K562 (cell line): Measurements from ENCODE around the gene PBX4. TPM values are rescaled to one million over a fixed set of nuclear protein-coding genes. Genes with fewer than 3 reads are reported as not detected.

Experiments
- ATAC-seq: fragments of 200-7000 bp; cut with Tn5 transposase; 3 replicates; pipeline ENCODE4 v1.9.1; 2020; ENCODE audit warnings: moderate library complexity
- BruUV-seq: library from RNA; stranded (reverse); fragments of 400-500 nt; replicated peaks from 2 replicates; lab custom pipeline; 2021; lab: Mats Ljungman, UMichigan
- CTCF ChIA-PET: fragments of 300-600 bp; formaldehyde crosslinking; extraction: SDS; loops from one replicate; lab custom pipeline; 2021; ENCODE audit warnings: low intra/inter-chr PET ratio; lab: Yijun Ruan, JAX
- POLR2A ChIA-PET: fragments of 300-600, 350-650 bp; sonication (Branson Sonifier 250); formaldehyde crosslinking; extraction: SDS; loops from one replicate; lab custom pipeline; 2021; ENCODE audit warnings: antibody characterized with exemption, inconsistent platforms; lab: Yijun Ruan, JAX
- DNase-seq, 4 experiments: peaks; one replicate each; pipeline versions ENCODE4 v3.0.0 to v3.0.0-alpha.2; 2011 to 2018; ENCODE audit warnings: low spot score in 3 of 4, mixed read lengths in 3 of 4; ENCODE audit errors: extremely low read depth in 1 of 4
- FAIRE-seq: peaks from 2 replicates; lab custom pipeline; 2011; peaks lifted over from hg19 to GRCh38; lab: Jason Lieb, UNC
- H2AFZ ChIP-seq: 2 replicates; pipeline ENCODE4 v1.6.0; 2011; ENCODE audit warnings: low read depth, low read length, control low read depth, inconsistent platforms
- H3K27ac ChIP-seq: fragments of 200-600 bp; 3 replicates; pipeline ENCODE4 v1.8.0; 2011; ENCODE audit warnings: low read depth, mild to moderate bottlenecking, control low read depth, inconsistent platforms, low read length, moderate library complexity, mixed read lengths; ENCODE audit errors: extremely low read depth
- H3K27me3 ChIP-seq, 2 experiments: fragments of 300-600 bp in 1 of 2; 2 replicates in 1 of 2; 3 replicates in 1 of 2; pipeline versions ENCODE4 v1.6.0 to v1.8.0; 2011; ENCODE audit warnings: inconsistent platforms in 2 of 2, low read length in 2 of 2, mild to moderate bottlenecking in 1 of 2, mixed read lengths in 1 of 2, moderate library complexity in 1 of 2; ENCODE audit not compliant: control insufficient read depth in 2 of 2, insufficient read depth in 2 of 2
- H3K36me3 ChIP-seq: fragments of 300-600 bp; 3 replicates; pipeline ENCODE4 v1.8.0; 2011; ENCODE audit warnings: mild to moderate bottlenecking, low read length, inconsistent platforms; ENCODE audit not compliant: control insufficient read depth, insufficient read depth
- H3K4me1 ChIP-seq, 2 experiments: fragments of 200-600 bp in 1 of 2; replicated peaks in 1 of 2; 2 replicates in 1 of 2; 3 replicates in 1 of 2; pipeline versions ENCODE4 v1.5.1 to v1.8.0; 2011; ENCODE audit warnings: inconsistent platforms in 2 of 2, low read length in 2 of 2, mild to moderate bottlenecking in 1 of 2, mixed read lengths in 1 of 2, moderate library complexity in 1 of 2; ENCODE audit not compliant: control insufficient read depth in 2 of 2, insufficient read depth in 2 of 2
- H3K4me2 ChIP-seq: 2 replicates; pipeline ENCODE4 v1.6.1; 2011; ENCODE audit warnings: low read length, control low read depth, inconsistent platforms, mixed read lengths; ENCODE audit not compliant: insufficient read depth
- H3K4me3 ChIP-seq: fragments of 200-600 bp; sonication (generic), shearing (Covaris generic); 2 replicates; pipeline ENCODE4 v1.5.1; 2016; ENCODE audit warnings: control low read depth, inconsistent platforms
- H3K79me2 ChIP-seq: fragments of 200-600 bp; 3 replicates; pipeline ENCODE4 v1.8.0; 2011; ENCODE audit warnings: low read length, inconsistent platforms; ENCODE audit not compliant: control insufficient read depth, insufficient read depth
- H3K9ac ChIP-seq, 2 experiments: 2 replicates each; pipeline versions ENCODE4 v1.6.0 to v1.6.1; 2011; ENCODE audit warnings: low read depth in 2 of 2, low read length in 2 of 2, control low read depth in 1 of 2, inconsistent platforms in 1 of 2, mild to moderate bottlenecking in 1 of 2, mixed read lengths in 1 of 2; ENCODE audit not compliant: insufficient read depth in 1 of 2
- H3K9me1 ChIP-seq: one replicate; pipeline ENCODE4 v1.6.0; 2011; ENCODE audit warnings: inconsistent platforms, mild to moderate bottlenecking, low read length, moderate library complexity; ENCODE audit not compliant: control insufficient read depth, insufficient read depth
- H3K9me3 ChIP-seq: replicated peaks from 2 replicates; pipeline ENCODE4 v1.5.1; 2011; ENCODE audit warnings: low read depth, low read length, inconsistent platforms; ENCODE audit not compliant: control insufficient read depth, insufficient read depth
- H4K20me1 ChIP-seq: replicated peaks from 2 replicates; pipeline ENCODE4 v1.6.1; 2011; ENCODE audit warnings: low read length, inconsistent platforms, mixed read lengths; ENCODE audit not compliant: control insufficient read depth, insufficient read depth
- AFF1 ChIP-seq, 2 experiments: fragments of 450-650 bp; IDR thresholded peaks; 2 replicates each; pipeline ENCODE4 v1.6.1; 2018; ENCODE audit warnings: mild to moderate bottlenecking in 2 of 2, low read depth in 1 of 2; ENCODE audit not compliant: partially characterized antibody in 2 of 2
- ARID3A ChIP-seq: IDR thresholded peaks from 2 replicates; pipeline ENCODE4 v1.6.1; 2012; ENCODE audit warnings: low read depth, low read length, improper control_type of control experiment, borderline replicate concordance
- CHD4 ChIP-seq: fragments of 200-600 bp; sonication (generic); IDR thresholded peaks from 3 replicates; pipeline ENCODE4 v1.6.1; 2012; ENCODE audit warnings: low read depth, mild to moderate bottlenecking, mixed read lengths, low read length, inconsistent platforms; ENCODE audit not compliant: insufficient read depth, insufficient replicate concordance, poor library complexity, severe bottlenecking
- CREB5 ChIP-seq: fragments of 250-450 bp; sonication (Bioruptor Pico); IDR thresholded peaks from 2 replicates; pipeline ENCODE4 v1.5.0; 2020; ENCODE audit warnings: mild to moderate bottlenecking
- GTF2B ChIP-seq: IDR thresholded peaks from 2 replicates; pipeline ENCODE4 v1.6.1; 2011; ENCODE audit not compliant: insufficient read length; ENCODE audit errors: extremely low read depth
- HMG20A ChIP-seq: fragments of 450-650 bp; formaldehyde crosslinking; conservative IDR thresholded peaks from 2 replicates; pipeline ENCODE4 v1.4.0; 2020; ENCODE audit warnings: mild to moderate bottlenecking, mixed read lengths
- MTA2 ChIP-seq: fragments of 450-650 bp; IDR thresholded peaks from 2 replicates; pipeline ENCODE4 v1.6.1; 2016; ENCODE audit warnings: low read depth
- NR4A1 ChIP-seq, 2 experiments: fragments of 250-450 bp in 1 of 2; fragments of 450-650 bp in 1 of 2; sonication (Bioruptor Pico) in 1 of 2; IDR thresholded peaks; 2 replicates each; pipeline versions ENCODE4 v1.4.0 to v1.6.1; 2016 to 2020; ENCODE audit warnings: mild to moderate bottlenecking in 2 of 2, missing compliant biosample characterization in 1 of 2, missing genetic modification characterization in 1 of 2, moderate library complexity in 1 of 2
- PHF21A ChIP-seq: fragments of 450-650 bp; IDR thresholded peaks from 2 replicates; pipeline ENCODE4 v1.6.1; 2017; ENCODE audit warnings: low read depth, borderline replicate concordance
- ZNF282 ChIP-seq: sonication (generic); formaldehyde crosslinking; IDR thresholded peaks from 2 replicates; pipeline ENCODE4 v1.8.1; 2023; ENCODE audit warnings: missing genetic modification reagents
- WGBS: fragments of 100-300 bp; shearing (Covaris generic); methylation state at CpG from one replicate; pipeline ENCODE4 v1.1.6; 2016; ENCODE audit warnings: low coverage, mixed read lengths; ENCODE audit not compliant: insufficient coverage; ENCODE audit errors: missing lambda C conversion rate; 5-methylcytosine and 5-hydroxymethylcytosine counted together
- in situ Hi-C: fragments of 300-500 bp; cut with MboI; formaldehyde crosslinking; loops from 4 replicates; pipeline ENCODE4 v1.15.0; 2018; ENCODE audit warnings: inconsistent platforms, mixed read lengths
- intact Hi-C: fragments of 100-400 bp; cut with micrococcal nuclease; formaldehyde crosslinking; loops from 2 replicates; pipeline ENCODE4 v1.14.2; 2022
- polyA plus RNA-seq, 8 experiments: library from polyadenylated mRNA; depleted of rRNA in 4 of 8; stranded (reverse) in 5 of 8; unstranded in 3 of 8; fragments of >200 nt; fragmentation: Nextera tagmentation in 2 of 8; fragmentation: Illumina TruSeq in 1 of 8; extraction: Ambion mirVana in 2 of 8; extraction: Trizol in 1 of 8; gene quantifications; 2 replicates each; pipeline versions ENCODE4 v1.2.1 to v1.2.3, GENCODE V29; 2011 to 2014; ENCODE audit warnings: inconsistent platforms in 1 of 8, missing spikeins in 1 of 8
- total RNA-seq, 7 experiments: library from RNA; depleted of rRNA in 6 of 7; stranded (reverse); fragments of >200 nt in 6 of 7; fragmentation: Illumina TruSeq in 2 of 7; extraction: Trizol in 2 of 7; gene quantifications; 2 replicates each; pipeline versions ENCODE4 v1.2.1 to v1.2.3, GENCODE V29; 2011 to 2021; ENCODE audit warnings: low replicate concordance in 1 of 7

Gene PBX4
- total and polyA plus RNA-seq, 9 of the 15 experiments (the other 6 are each of a cell fraction or from before 2014, with no cell fraction given), result 0.11 to 3.8 (median 1.6) TPM; not detected in 1

- no peak for FAIRE-seq
- no peak overlapping the region for H3K4me3 ChIP-seq
- TF ChIP-seq ARID3A, result no peak
- TF ChIP-seq HMG20A, result no peak
- no peak for TF ChIP-seq NR4A1 (CRISPR knock-in tag; IDR thresholded peaks at IDR 0.05)
- no peak for TF ChIP-seq NR4A1 (tag; IDR thresholded peaks at IDR 0.05)
- TF ChIP-seq MTA2, result no peak
- no peak for TF ChIP-seq PHF21A
- TF ChIP-seq AFF1 (IDR thresholded peaks at IDR 0.05; ENCODE audit: low read depth in 1 of 2, partially characterized antibody in 2 of 2), result no peak
- no peak for TF ChIP-seq ZNF282 (CRISPR knock-in tag)
- TF ChIP-seq CREB5 (CRISPR knock-in tag), result no peak
- no peak for TF ChIP-seq GTF2B
- TF ChIP-seq CHD4, result no peak
Observed at GRCh38 chr19:19538785-19539166, 79.7 kb downstream of the PBX4 start.

More at GRCh38 chr19:19538785-19539166, 79.7 kb downstream of the PBX4 start:
- Histone ChIP-seq H4K20me1 (no peaks in the 10 kb centered on the region), H3K9ac (no peak overlapping the region), H3K27ac (no peak overlapping the region), H3K4me1 (peaks cover 2 to 58% of the 10 kb centered on the region in 2 experiments; a peak in 2 of 5 replicates), H3K36me3 (no peaks in the 10 kb centered on the region), H3K4me2 (no peak overlapping the region), H3K79me2 (no peaks in the 10 kb centered on the region), H2AFZ (no peak overlapping the region), H3K9me3 (no peaks in the 10 kb centered on the region; the same call in 1 of the 2 replicates), H3K9me1 (no peaks in the 10 kb centered on the region), H3K27me3 (no peaks in the 10 kb centered on the region)
- ChIA-PET CTCF (no interaction called here), POLR2A (no interaction called here)
- DNase-seq (no peak), ATAC-seq (no peak)
- no TSS peak for BruUV-seq
- 81% methylated on average over 7 of the region's 7 CpGs for WGBS
- intact Hi-C loops (no loop called here), in situ Hi-C loops (loop anchor here (25.0 kb wide), 1 partner anchor 99 kb away; the partner anchor contains the start of genes GMIP and LPAR2)
